Measurements from ENCODE around the gene CFAP52.

GRCh38 chr17:9527788-9528187, 48.7 kb upstream of the CFAP52 start:
- no peak for TF ChIP-seq POLR2AphosphoS5 (IDR thresholded peaks at IDR 0.05)
- no peak for TF ChIP-seq CTCF (IDR thresholded peaks at IDR 0.05)
- TF ChIP-seq POLR2A (IDR thresholded peaks at IDR 0.05): no peak

Measured in prostate gland (tissue), 2 donors.